Hepatocyte (in vitro differentiated cells): ENCODE results near the gene CXCL14.

Source experiments
- CTCF ChIP-seq: fragments of 200-600 bp; sonication (generic); IDR thresholded peaks from 2 replicates; pipeline ENCODE4 v1.5.1; 2016; ENCODE audit warnings: antibody characterized with exemption, mild to moderate bottlenecking; ENCODE audit not compliant: poor library complexity
- EZH2phosphoT487 ChIP-seq: fragments of 200-600 bp; sonication (generic); IDR thresholded peaks from one replicate; pipeline ENCODE4 v1.6.1; 2018; ENCODE audit warnings: antibody characterized with exemption, mild to moderate bottlenecking, low read depth, moderate library complexity; ENCODE audit not compliant: unreplicated experiment, severe bottlenecking

DNA sequence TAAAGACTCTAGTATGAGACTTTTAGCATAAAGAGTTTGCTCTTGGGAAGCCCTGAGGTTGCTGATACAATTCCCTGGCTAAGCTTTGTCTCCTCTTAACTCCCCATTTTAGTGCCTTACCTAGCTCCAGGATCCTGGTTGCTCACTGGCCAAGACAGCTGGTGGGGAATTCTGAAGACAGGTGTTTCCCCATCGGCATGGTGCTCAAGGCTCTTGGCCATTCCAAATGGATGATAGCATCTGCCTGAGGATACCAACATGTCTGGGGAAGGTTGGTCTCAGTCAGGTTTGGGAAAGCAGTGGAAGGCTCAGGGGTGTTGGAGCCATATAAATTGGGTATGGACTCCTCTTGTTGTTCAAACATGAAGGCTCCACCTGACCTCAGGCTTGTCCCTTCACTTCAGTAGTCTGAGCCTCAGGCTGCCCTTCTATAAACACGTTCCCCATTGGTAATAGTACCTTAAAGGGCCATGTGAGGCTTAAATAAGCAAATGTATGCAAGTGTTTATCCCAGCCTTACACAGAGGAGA is 44.5 kb upstream of the CXCL14 start:
- TF ChIP-seq CTCF (no peak), EZH2phosphoT487 (no peak)
